22Rv1 (cell line): ENCODE measurements around the gene COPE.

Experiments used
- CTCF ChIP-seq: fragments of 450-650 bp; IDR thresholded peaks from 2 replicates; pipeline ENCODE4 v1.5.1; 2017; ENCODE audit warnings: mild to moderate bottlenecking
- ZFX ChIP-seq: fragments of 450-650 bp; IDR thresholded peaks from 2 replicates; pipeline ENCODE4 v1.6.1; 2017; ENCODE audit warnings: antibody characterized with exemption, borderline replicate concordance

DNA sequence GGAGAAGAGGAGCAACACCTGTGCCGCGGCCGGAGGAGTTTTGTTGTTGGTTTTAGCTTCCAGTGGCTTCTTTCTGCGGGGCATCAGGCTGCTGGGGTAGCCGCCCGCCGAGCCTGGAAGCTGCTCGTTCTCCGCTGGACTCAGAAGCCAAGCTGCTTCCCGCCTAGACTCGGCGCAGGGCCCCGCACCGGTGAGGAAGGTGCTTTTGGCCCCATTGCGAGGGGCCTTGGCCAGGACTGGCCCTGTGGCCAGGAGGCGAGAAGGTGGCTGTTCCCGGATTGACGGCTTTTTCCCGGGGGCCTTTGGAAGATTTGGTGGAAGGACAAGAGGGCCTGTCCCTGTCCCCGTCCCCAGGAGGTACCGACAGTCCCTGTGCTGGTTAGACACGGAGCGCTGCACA is 52.0 kb downstream of the COPE start:
- TF ChIP-seq CTCF (no peak), ZFX (no peak)
